22Rv1 (cell line): ENCODE measurements around the gene MYCBP2.

ENCODE experiments used
- ZFX ChIP-seq: fragments of 450-650 bp; IDR thresholded peaks from 2 replicates; pipeline ENCODE4 v1.6.1; 2017; ENCODE audit warnings: antibody characterized with exemption, borderline replicate concordance
- TF ChIP-seq, protein P1 (sequence below): fragments of 450-650 bp; IDR thresholded peaks from 2 replicates; pipeline ENCODE4 v1.5.1; 2017; ENCODE audit warnings: mild to moderate bottlenecking

DNA sequence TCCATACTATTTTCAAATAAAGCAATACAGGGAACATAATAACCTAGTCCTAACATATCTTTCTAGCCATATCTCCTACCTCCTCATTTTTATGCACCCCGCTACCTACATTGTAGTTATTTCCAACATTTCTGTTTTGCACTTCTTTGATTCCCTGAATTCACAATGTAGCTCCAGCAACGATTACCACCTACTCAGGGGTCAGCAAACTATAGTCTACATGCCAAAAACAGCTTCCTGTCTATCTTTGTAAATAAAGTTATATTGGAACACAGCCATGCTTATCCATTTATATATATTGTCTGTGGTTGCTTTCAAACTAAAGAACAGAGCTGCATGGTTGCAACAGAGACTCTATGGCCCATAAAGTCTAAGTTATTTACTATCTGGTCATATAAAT is 16.7 kb downstream of the MYCBP2 start:
- TF ChIP-seq, protein P1, sequence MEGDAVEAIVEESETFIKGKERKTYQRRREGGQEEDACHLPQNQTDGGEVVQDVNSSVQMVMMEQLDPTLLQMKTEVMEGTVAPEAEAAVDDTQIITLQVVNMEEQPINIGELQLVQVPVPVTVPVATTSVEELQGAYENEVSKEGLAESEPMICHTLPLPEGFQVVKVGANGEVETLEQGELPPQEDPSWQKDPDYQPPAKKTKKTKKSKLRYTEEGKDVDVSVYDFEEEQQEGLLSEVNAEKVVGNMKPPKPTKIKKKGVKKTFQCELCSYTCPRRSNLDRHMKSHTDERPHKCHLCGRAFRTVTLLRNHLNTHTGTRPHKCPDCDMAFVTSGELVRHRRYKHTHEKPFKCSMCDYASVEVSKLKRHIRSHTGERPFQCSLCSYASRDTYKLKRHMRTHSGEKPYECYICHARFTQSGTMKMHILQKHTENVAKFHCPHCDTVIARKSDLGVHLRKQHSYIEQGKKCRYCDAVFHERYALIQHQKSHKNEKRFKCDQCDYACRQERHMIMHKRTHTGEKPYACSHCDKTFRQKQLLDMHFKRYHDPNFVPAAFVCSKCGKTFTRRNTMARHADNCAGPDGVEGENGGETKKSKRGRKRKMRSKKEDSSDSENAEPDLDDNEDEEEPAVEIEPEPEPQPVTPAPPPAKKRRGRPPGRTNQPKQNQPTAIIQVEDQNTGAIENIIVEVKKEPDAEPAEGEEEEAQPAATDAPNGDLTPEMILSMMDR = no peak
- no peak for TF ChIP-seq ZFX
